GM18520 (cell line): ENCODE measurements around the gene LOXL3.

ENCODE experiments used
- ATAC-seq: cut with Tn5 transposase; IDR thresholded peaks from one replicate; pipeline ENCODE4 v1.9.1; 2021; ENCODE audit not compliant: unreplicated experiment

LOXL3 gene

DNA sequence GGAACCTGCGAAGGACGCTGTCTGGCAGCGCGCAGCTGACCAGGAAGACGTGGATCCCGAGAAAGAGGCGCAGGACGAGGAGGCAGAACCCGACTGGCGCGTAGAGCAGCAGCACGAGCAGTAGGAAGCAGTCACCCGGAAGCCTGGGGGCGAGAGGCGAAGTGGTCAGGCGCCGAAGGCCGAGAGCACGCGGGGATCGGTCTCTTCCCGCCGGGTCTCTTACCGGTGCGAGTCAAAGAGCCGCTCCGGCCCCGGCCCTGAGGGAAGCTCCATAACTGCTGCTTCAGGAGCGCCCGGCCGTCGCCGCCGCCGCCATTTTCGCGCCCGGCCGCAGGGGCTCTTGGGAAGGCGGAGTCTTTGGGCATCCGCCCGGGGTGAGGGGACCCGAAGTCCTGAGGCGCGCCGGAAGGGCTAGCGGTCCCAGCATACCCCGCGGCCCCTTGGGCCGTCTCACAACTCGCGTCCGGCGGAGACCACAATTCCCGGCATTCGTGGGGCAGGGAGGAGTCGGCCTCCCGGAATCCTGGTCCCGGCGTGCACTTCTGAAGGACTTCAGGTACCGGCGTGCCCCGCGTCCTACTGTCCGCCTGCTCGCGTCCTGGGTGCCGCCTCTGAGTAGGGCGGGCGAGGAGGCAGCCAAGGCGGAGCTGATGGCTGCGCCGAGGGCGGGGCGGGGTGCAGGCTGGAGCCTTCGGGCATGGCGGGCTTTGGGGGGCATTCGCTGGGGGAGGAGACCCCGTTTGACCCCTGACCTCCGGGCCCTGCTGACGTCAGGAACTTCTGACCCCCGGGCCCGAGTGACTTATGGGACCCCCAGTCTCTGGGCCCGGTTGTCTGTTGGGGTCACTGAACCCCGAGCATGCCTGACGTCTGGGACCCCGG, 24.1 kb downstream of the LOXL3 start, which contains the start of the genes AUP1 and HTRA2:
TSS of gene AUP1 (minus strand) at position 350 of the 882 bp plus-strand sequence. CDS start at position 273, 77 bp downstream.
TSS of gene HTRA2 (plus strand) at position 577 of the 882 bp plus-strand sequence. CDS start at position 651, 74 bp downstream.
- ATAC-seq: peak; percentile 73

DNA sequence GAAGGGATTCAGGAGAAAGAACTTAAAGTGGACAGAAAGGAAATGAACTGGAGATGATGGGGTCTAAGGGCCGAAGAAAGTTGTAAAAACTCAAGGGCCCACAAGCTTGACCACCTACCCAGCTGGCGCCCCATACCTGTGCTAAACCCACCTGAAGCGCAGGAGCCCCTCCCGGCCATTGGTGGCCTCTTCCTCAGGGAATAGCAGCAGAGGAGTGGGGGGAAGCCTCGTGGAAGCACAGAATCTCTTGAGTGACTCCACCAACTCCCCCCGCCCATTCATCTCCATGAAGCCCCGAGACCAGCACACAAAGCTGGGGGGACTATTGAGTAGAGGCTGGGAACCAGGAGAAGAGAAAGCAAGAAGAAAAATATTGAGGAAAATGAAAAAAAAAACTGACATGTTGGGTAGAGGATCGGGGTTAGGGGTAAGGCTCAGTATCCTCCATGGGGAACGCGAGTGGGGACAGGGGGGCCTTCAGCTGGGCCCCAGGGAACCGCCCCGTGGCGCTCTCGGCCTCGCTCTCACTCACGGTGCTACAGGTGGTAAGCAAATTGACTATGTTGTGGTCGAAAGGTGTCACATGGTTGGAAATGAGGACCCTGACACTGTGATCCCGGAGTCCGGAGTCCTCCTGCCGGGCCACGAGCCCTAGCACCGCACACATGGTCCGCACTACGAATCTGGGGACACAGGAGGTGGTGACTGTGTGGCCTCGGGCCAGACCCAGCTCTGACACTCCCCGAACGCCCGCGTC, 25.0 kb downstream of the LOXL3 start:
- no peak for ATAC-seq

DNA sequence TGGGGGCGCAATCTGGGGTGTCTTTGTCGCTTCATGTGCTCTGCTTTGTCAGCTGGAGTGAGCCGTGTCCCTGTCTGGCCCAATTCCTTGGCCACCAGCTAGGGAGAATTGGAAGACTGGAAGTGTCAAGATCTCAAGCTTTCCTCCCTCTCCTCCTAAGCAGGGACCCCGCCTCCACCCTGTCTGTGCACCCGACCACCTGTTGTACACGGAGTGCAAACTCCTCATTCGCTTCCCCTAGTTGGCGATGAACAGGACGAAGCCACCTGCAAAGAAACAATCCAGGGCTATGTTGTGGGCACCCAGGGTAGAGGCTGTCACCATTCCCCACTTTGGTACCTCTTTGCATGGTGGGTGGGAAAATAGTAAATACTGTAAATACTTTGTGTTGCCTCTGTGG, 26.0 kb downstream of the LOXL3 start:
- no peak for ATAC-seq

DNA sequence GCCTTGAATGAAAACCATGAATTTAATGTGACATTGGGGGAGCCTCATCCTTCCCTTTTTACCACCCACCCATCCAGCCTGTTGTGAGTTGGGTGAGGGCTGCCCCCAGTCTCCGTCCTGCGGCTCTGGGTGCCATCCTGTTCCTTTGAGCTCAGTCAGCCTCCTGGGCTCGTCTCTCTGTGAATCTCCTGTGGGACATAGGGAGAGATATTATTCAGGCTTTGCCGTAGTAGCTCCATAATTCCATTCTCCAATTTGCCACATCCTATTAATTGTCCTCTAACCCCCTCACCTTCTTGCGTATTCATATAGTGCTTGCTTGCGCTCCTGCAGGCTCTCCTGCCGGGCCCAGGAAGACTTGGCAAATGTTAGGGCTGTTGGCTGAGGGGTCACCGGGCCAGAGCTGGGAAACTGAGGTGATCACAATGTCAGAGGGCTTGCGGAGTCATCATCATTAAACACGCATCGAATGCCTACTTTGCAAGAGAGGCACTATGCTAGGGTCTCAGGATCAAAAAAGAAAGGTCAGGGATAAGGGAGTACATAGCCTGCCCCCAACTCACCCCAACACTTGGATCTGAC, 27.0 kb downstream of the LOXL3 start:
- ATAC-seq: no peak

DNA sequence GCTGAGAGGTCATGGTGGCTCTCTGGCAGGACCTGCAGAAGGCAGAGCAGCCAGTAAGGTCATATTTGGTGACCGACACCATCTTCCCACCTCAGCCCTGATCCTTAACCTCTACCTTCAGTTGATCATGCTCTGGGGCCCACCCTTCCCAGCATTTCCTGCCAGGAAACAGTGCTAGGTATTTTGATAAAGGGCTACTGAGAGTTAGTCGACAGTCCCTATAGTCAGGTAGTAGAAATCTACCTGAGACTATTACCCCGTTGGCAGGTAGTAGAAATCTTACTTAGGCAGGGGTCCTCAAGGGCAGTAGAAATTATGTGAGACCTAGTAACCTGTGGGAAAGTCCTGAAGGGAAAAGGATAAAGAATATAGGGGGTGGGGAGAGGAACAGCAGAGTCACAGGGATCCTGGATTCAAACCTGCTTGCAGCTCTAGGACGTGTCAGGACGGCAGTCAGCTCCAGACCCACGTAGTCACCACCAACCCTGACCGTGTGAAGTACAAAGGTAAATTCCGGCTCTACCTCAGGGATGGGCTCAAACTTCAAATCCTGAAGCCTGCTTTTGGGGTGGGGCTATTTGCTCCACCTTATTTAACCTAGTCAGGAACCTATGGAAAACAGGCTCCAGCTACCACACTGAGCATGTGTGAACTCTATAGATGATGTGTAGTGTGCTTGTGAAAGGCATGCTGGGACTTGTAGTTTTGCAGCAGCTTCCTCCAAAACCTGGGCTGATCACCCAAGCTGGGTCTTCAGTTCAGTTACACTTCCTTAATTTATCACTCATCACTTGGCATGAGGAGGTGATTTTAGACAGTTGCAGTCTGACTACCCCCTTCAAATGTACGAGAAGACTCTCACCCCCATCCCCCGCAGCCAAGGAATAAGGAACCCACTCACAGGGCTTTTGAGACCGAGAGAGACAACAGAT, 27.8 kb downstream of the LOXL3 start, which contains the start of gene DQX1:
TSS of gene DQX1 (minus strand) at position 515 of the 932 bp plus-strand sequence. CDS start at position 13, 502 bp downstream.
- no peak for ATAC-seq

DNA sequence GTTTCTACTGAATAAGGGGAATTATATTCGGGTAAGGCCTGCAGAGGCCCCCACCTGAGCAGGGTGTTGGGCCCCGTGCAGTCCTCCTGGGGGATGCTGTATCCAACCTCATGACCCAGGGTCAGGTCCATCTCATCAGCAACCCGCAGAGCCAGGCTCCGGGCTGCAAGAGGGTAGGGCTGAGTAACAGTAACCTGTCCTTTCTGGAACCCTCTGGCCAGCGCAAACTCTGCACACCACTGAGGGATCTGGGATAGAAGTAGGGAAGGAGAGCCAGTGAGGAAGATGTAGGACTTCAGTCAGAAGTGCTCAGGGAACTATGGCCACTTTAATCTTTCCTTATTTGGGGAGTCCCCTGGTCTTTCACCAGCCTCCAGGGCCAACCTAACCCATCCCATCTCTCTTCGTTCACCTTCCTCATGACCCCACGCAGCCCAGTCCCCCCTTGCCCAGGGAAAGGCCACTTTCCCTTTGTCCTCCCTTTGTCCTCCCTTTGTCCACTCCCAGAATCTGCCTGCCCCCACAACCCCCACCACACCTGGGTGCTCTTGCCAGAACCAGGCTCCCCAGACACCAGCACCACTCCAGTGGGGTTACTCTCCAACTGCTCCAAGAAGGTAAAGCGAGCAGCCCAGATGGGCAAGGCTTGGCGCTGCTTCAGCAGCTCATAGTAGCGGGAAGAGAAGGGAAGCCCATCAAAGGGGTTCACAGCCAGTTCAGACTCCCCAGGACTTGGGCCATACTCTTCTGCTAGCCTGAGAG, 28.6 kb downstream of the LOXL3 start:
- no peak for ATAC-seq

DNA sequence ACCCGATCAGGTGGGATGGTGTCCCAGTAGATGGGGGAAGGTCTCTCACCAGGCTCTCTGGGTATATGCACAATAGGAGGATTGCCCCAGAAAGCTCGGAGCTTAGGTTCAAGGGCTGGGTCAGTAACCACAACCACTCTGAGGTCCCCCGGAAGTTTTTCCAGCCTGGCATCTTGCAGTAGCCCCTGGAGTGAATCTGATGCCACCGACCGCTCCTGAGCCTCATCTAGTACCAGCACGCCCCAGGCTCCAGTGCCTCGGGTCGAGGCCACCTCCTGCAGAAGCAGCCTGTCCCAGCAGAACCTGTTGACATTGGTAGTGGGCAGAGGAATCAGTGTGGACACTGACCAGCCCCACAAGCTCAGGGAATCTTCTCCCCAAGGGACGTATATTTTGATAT, 29.7 kb downstream of the LOXL3 start:
- ATAC-seq: no peak

DNA sequence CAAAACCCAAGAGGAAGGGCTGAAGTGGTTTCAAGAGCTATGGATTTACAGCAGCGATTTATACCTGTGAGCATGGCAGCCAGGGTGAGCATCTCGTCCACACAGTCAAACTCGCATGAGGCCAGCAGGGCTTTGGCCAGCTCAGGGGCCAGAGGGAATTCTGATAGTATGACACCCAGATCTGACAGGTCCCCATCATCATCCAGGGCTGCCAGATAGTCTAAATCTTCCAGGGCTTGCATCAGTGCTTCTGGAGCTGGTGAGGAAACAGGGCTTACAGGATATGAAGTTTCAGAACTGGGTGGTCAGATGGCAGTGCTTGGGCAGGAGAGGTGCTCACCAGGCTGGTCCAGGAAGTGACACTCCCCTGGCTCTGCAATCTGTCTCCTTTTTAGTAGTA, 31.2 kb downstream of the LOXL3 start:
- no peak for ATAC-seq

DNA sequence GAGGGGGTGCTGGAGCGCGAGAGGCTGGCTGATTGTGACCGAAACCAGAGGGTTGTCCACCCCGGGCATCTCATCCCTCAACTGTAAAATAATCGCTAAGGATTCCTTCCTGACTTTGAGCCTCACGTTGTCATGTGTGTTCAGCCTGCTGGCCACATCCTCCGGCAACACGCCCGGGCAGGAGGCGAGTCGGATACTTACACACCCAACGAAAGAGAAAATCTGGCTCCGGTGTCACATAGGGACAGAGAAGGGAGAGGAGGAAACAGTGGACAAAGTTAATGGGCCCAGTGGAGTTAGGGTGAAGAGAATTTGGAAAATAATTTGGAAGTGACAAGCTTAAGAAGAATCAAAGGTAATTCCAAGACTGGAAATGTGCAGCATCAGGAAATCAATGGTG, 37.1 kb downstream of the LOXL3 start:
- ATAC-seq: no peak

DNA sequence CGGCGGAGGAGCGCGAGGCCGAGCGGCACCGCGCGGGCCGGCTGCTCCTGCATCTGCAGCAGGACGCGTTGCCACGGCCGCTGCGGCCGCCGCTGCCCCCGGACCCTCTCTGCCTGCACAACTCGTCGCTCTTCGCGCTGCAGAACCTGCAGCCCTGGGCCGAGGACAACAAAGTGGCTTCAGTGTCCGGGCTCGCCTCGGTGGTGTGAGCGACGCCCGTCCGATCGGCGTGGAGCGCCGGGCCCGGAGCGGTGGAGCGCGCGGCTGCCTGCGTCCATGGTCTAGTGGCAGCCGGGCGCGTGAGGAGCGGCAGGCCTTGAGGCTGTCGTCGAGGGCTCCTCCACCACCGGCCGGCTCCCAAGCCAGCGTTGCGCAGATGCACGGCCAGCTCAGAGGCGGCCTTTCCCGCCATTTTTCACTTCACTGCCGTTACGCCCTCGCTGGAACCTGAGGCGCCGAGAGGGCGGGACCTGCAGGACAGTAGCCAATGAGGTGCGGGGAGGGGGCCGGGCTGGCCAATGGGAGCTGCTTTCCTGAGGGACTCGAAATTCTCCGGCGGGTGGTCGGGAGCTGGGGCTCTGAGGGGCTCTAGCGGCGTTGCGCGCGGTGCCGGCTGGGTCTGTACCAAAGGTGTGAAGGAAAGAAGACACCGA, 37.6 kb downstream of the LOXL3 start:
- no peak for ATAC-seq

DNA sequence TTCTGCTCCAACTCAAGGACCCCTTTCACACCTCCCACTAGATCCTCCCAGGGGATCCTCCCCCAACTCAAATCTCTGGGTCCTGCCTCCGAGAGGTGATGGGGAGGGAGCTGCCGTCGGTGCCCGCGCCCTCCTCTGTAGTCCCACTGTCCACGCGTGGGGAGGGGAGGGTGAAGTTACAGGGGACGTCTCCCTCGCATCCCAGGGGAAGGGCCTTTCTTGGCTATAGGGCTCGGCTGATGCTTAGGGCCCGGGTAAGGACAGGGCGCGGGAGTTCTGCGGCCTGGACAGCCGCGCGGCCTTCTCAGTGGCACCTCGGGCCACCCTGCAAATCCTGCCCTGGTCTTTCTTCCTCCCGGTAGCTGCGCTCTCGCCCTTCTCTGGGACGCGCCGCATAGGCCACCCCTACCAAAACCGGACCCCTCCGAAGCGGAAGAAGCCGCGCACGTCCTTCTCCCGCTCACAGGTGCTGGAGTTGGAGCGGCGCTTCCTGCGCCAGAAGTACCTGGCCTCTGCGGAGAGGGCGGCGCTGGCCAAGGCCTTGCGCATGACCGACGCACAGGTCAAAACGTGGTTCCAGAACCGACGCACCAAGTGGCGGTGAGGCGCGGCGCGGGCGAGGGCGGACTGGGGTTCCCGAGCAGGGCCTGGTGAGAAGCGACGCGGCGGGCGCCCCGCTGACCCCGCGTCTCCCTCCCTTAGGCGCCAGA, 38.3 kb downstream of the LOXL3 start:
- ATAC-seq: no peak

DNA sequence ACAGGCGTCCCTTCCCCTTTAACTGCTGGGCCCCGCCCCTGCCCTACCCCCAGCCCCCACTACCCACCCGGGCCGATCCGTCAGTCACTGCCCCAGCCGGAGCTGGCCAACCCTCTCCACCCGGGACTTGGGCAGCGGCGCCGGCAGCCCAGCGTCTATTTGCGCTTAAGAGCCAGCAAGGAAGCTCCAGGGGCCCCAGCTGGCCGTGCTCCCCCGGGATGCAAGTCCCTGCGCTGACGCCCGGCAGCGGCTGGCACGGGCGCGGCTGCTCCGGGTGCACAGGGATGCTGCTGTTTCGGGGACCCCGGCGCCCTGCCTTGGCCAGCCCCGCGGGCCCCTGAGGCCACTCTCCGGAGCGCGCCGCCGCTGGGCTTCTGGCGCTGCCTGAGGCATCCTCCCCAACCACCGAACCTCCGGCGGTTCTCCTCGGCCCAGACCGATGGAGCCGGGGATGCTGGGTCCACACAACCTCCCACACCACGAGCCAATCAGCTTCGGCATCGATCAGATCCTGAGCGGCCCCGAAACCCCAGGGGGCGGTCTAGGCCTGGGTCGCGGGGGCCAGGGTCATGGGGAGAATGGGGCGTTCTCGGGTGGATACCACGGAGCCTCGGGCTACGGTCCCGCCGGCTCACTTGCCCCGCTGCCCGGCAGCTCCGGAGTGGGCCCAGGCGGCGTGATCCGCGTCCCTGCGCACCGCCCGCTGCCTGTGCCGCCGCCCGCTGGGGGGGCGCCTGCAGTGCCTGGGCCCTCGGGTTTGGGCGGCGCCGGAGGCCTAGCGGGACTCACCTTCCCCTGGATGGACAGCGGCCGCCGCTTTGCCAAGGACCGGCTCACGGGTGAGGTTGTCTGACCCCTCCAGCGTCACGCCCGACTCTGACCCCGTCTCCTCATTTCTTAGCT, 39.1 kb downstream of the LOXL3 start, which contains the start of gene TLX2:
TSS of gene TLX2 (plus strand) at position 83 of the 903 bp plus-strand sequence. CDS start at position 440, 357 bp downstream.
- ATAC-seq: no peak

DNA sequence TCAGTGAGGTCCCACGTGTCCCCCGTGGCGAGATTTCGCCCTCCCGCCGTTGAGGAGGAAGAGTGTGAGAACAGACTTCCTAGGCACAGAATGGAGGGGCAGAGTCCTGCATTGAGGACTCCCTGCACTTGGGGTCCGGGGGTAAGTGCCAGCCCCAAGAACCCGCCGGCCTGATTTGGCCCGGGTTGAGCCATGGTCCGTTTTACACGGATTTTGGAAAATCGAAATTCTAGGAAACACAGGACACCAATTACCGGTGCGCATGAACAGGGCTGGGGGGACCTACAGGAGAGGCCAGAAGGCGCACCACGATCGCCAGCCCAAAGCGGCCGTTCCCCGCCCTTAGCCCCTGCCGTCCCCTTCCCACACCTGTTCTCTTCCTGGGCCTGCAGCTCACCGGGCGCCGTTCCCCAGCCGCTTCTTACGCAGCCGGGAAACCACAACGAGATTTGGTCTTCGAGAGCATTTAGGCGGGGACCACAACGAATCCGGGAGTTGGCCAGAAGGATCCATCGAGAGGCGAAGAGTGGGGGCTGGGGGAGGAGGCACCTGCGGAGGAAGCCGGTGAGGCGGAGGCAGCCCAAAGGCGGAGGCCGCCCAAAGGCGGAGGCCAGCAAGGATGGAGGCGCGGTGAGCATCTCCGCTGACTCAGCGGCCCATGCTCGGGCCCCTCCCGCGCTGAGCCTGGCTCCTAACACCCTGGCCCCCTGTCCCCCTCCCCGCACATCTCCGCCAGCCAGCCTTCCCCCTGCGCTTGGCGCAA, 40.0 kb downstream of the LOXL3 start:
- ATAC-seq: no peak

DNA sequence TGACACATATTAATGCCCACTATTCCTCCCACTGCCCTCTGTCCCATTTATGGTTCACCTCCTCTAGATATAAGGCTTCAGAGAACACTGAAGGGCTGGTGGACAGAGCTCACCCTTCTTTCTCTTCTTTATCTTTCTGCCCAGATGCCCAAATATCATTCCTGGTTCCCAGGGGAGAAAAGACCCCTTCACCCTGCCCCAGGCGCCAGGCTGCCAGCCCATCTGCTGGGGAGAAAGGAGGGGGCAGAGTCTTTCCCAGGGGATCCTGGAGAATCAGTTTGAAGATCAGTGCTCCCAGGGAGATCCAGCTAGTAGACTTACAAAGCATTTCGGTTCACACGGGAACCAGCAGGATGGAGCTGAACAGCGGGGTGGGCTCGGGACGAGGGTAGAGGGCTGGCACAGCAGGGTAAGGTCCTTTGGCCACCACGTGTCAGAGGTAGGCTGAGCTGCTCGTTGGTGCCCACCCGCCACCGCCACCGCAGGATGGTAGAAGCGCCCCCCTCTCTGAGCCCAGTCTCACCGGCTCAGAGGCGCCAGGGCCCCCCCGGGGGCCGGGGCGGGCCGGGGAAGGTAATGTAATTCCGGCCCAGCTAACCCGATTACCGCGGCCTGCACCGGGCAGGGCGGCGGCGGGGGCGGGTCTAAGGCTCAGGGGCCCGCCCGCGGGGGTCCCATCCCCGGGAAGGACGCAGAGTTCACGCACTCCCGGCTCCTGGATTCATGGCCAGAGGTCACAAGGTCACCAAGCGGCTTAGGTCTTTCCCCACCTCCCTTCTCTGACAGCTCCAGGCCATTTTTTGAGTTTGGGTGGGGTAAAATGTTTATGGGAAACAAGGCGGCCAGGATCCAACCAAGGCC, 40.8 kb downstream of the LOXL3 start:
- ATAC-seq: no peak

DNA sequence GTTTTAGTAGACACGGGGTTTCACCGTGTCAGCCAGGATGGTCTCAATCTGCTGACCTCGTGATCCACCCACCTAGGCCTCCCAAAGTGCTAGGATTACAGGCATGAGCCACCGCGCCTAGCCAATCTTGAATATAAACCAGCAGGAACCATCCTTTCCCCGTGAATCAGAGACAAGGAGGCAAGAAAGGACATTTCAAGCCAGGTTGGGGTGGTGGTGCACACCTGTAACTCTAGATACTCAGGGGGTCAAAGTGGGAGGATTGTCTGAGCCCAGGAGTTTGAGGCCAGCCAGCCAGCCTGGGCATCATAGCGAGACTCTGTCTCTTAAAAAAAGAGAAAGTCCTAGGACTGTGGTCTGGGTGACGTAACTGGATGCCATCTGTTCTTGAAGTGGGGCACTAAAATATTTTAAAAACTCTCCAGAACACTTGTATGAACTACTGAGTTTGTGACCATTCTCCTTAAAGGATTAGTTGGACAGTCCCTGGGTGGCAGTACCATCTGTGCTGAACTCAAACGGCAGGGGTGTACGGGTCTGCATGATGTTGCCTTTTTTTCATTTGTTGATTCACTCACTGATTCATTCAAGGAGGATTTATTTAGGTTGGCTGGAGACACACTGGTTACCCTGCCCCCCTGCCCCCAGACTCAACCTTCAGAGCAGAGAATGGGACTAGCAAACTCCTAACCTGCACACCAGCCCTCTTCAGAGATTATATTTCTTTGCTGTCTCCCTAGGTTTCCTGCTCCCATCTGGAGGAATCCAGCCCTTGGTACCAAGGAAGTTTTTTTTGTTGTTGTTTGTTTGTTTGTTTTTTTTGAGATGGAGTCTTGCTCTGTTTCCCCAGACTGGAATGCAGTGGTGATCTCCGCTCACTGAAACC, 42.4 kb downstream of the LOXL3 start:
- ATAC-seq: no peak
